Glomerular visceral epithelial cell (primary cell): ENCODE results near the gene ZNF831.
A peak's percentile ranks its signal among the peaks of the same experiment; 100 is the strongest.

ENCODE experiments used
- DNase-seq: peaks from one replicate; pipeline ENCODE4 v3.0.0-alpha.2; 2016; ENCODE audit errors: extremely low spot score

ZNF831 gene

GRCh38 chr20:59214073-59214472 is 50.5 kb downstream of the ZNF831 start:
- DNase-seq, result no peak

GRCh38 chr20:59214606-59215547 is 51.3 kb downstream of the ZNF831 start:
- no peak for DNase-seq

- DNase-seq, result no peak
These were observed 53.6 kb downstream of the ZNF831 start for GRCh38 chr20:59217173-59217572.

- DNase-seq, result no peak
These were observed 54.2 kb downstream of the ZNF831 start for GRCh38 chr20:59217794-59218280.

- DNase-seq, result no peak
These were observed 55.6 kb downstream of the ZNF831 start for GRCh38 chr20:59219211-59219610.

GRCh38 chr20:59220161-59220560 is 56.5 kb downstream of the ZNF831 start:
- DNase-seq, result no peak

- DNase-seq, result no peak
These were observed 57.6 kb downstream of the ZNF831 start for GRCh38 chr20:59221049-59221706.

GRCh38 chr20:59221707-59222252 is 58.2 kb downstream of the ZNF831 start:
- DNase-seq, result no peak

- DNase-seq, result peak; percentile 67
These were observed 58.9 kb downstream of the ZNF831 start for GRCh38 chr20:59222253-59223181.

GRCh38 chr20:59223182-59223601 is 59.6 kb downstream of the ZNF831 start:
- no peak for DNase-seq

GRCh38 chr20:59223750-59224149 is 60.1 kb downstream of the ZNF831 start:
- DNase-seq, result no peak

GRCh38 chr20:59224236-59224635 is 60.6 kb downstream of the ZNF831 start:
- DNase-seq, result no peak

- DNase-seq, result no peak
These were observed 66.8 kb downstream of the ZNF831 start for GRCh38 chr20:59230385-59230784.

- DNase-seq, result no peak
These were observed 67.6 kb downstream of the ZNF831 start for GRCh38 chr20:59231124-59231804.

GRCh38 chr20:59232618-59233017 is 69.0 kb downstream of the ZNF831 start:
- DNase-seq, result no peak

GRCh38 chr20:59235226-59235625 is 71.6 kb downstream of the ZNF831 start:
- DNase-seq, result no peak

GRCh38 chr20:59240006-59240405 is 76.4 kb downstream of the ZNF831 start:
- no peak for DNase-seq

- no peak for DNase-seq
These were observed 79.3 kb downstream of the ZNF831 start for GRCh38 chr20:59242714-59243626.

GRCh38 chr20:59246691-59247400 is 83.2 kb downstream of the ZNF831 start:
- DNase-seq, result no peak
